ENCODE data around the gene SSUH2.

GRCh38 chr3:8606701-8607231, 37.8 kb downstream of the SSUH2 start:
- TF ChIP-seq CTCF (IDR thresholded peaks at IDR 0.05; ENCODE audit: low read depth, low read length, missing input control) (no peak), SP1 (IDR thresholded peaks at IDR 0.05) (no peak), RAD21 (IDR thresholded peaks at IDR 0.05) (no peak), ATF3 (IDR thresholded peaks at IDR 0.05) (no peak), REST (IDR thresholded peaks at IDR 0.05) (no peak), MAX (IDR thresholded peaks at IDR 0.05) (no peak), JUND (IDR thresholded peaks at IDR 0.05) (no peak), GABPA (IDR thresholded peaks at IDR 0.05 in 1 of 2, conservative IDR thresholded peaks at IDR 0.05 in 1 of 2) (no peak), TAF1 (conservative IDR thresholded peaks at IDR 0.05) (no peak), YY1 (IDR thresholded peaks at IDR 0.05) (no peak), HNF4G (IDR thresholded peaks at IDR 0.05) (no peak), ZBTB33 (IDR thresholded peaks at IDR 0.05) (no peak), FOXA1 (IDR thresholded peaks at IDR 0.05) (no peak)
